HL-60/S4 (cell line): ENCODE data around the gene IFT43.

Source experiments
- in situ Hi-C: fragments of 300-500 bp; cut with MboI; formaldehyde crosslinking; loops from 2 replicates; pipeline ENCODE4 v1.14.3; 2022; ENCODE audit warnings: low sequenced_read_pairs

Gene IFT43

DNA sequence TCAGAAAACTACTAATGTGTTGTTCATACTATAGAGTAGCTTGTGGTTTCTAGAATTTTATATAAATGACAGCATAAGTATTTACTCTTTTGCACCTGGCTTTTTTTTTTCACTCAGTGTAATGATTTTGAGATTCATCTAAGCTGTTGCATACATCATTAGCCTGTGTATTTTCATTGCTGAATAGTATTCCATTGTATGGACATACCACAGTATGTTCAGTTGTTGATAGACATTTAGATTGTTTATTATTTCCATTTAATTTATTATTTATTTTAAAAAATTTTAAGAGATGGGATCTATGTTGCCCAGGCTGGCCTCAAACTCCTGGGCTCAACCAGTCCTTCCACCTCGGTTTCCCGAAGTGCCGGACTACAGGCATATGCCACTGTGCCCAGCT, 80.0 kb downstream of the IFT43 start:
- in situ Hi-C loops = loop anchor here (25.0 kb wide), 1 partner anchor 322 kb away; the partner anchor contains the start of gene ESRRB

DNA sequence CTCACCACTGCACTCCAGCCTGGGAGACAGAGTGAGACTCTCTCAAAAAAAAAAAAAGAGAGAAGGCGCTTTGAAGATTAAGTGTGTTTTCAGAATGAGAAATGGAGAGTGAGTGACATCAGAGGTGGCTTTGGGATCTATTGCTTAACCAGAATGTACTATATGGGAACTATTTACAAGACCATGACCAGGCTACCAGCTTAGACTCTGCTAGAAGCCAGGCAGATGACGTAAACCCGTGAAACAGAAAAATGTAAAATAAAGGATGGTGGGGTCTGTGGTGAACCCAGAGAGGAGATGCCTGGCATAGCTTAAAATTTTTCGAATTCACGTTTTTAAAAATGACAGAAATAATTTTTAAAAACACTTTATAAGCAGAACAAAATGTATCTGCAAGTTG, 82.0 kb downstream of the IFT43 start:
- in situ Hi-C loops = loop anchor here (25.0 kb wide), 1 partner anchor 320 kb away; the partner anchor contains the start of gene ESRRB

DNA sequence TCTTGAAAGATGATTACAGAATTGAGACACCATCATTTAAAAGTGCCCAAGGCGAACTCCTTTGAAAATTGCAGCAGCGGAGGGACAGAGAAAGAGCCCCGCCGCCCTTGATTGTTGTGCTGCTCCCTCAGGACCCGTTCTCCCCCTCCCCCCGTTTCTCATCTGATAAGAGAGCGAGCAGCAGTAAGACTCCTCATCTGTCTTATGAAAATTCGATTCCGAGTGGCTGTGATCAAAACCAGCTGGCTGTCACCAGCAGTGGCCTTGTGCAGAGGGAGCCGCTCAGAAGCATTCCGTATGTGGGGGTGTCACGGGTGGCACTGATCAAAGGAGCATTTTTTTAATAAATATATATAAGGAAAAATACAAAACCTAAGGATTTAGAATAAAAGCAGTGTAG, 88.2 kb downstream of the IFT43 start:
- in situ Hi-C loops = loop anchor here (25.0 kb wide), 1 partner anchor 314 kb away; the partner anchor contains the start of gene ESRRB

DNA sequence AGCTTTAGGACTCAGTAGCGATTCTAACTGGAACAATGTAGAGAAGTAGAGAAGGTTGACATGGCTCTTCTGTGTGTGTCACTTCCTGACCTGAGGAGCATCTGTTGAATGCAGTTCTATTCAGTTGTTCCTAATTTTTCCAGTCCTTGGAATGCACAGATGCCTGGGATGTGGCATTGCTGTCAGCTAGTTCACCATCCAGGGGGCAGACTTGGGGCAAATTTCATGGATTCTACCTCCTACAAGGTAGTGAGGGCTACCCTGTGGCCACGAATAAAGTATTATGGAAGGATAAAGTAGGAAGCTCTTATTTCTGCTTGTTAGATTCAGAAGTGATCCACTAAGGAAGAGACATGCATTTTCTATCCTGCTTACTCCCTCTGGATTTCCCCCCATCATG, 91.8 kb downstream of the IFT43 start:
- in situ Hi-C loops = no loop called here

DNA sequence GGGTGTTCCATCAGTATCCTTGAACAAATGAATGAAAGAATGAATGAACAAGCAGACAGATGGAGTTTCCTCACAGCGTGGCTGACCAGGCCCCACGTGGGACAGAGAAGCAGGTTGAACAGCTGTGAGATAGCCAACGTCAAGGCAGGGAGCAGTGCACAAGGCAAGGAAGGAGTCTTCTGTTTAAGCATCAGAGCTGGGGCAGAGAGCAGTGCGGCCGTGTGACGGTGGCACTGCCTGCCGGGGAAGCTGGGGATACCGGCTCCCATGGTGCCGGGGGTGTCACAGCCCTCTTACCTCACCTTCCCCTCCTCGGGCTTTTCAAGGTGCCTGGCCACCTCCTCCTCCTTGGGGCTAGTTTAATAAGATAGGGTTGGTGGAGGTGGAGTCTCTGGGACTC, 92.9 kb downstream of the IFT43 start:
- in situ Hi-C loops = no loop called here

DNA sequence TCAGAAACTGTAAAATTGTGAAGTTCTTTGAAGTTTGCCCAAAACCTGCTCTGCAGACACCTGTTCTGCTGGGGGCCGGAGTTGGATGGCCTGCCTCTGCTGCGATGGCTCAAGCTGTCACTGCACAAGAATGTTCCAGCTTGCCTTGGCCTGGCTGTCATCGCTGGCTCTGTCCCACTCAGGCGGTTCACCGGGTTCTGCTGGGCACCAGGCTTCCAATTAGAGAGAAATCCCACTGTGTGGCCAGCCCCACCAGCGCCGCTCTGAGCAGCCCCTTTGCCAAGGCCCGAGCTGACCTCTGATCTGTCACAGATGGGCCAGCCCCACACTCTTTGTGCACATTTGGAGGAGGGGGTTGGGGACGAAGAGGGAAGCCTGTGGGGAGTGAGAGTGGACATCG, 94.5 kb downstream of the IFT43 start:
- in situ Hi-C loops = no loop called here

DNA sequence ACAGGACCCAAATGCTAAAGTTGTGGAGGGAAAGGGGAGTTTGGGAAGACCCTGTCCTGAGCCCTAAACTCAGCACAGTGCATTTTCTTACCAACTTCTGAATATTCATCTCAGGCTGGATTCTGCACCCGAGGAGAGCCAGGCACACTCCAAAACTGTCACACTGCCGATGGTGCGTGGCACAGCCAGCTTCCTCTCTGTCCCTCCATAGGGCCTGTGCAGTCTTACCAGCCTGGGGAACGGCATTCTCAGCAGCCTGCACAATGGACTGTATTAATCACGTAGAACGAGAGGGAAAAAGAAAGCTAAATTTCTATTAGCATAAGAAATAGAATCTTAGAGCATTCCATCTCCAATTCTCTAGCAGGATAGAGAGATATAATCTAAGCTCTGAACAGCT, 94.9 kb downstream of the IFT43 start:
- in situ Hi-C loops = no loop called here

DNA sequence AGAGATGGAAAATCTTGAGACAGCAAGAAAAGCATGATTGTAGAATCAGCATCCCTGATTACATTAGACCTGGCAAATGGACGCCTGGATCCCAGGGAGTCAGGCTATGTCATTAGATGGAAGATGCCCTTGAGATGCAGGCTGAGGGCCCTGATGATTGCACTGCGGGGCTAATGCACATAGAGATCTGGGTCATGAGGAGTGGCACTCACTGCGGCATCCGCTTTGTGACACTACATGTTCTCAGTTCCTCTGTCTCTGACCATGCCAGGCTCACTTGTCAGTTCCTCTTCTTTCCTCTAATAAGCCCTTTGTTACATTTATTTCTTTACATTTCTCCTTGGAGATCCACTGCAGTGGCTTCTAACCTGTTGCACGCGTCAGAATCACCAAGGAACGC, 96.1 kb downstream of the IFT43 start:
- in situ Hi-C loops = no loop called here

GRCh38 chr14:76083796-76084765, 98.5 kb downstream of the IFT43 start:
- in situ Hi-C loops = no loop called here

DNA sequence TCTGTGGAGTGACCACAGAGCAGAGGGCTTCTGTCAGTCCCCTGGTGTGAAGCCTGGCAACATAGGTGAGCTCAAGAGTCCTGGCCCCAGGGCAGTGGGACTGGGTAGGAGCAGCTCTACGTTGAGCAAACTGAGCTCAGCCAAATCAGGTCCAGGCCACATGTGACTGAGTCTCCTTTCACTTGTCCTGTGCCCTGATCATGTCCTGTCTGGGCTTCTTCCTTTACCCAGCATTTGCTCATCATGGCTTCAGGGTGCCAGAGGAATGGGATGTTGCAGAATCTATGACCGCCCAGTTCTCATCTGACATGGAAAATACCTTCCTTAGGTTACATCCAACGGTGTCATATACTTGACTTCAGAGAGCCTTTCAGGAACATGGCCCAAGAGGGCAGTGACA, 99.8 kb downstream of the IFT43 start:
- in situ Hi-C loops = no loop called here

DNA sequence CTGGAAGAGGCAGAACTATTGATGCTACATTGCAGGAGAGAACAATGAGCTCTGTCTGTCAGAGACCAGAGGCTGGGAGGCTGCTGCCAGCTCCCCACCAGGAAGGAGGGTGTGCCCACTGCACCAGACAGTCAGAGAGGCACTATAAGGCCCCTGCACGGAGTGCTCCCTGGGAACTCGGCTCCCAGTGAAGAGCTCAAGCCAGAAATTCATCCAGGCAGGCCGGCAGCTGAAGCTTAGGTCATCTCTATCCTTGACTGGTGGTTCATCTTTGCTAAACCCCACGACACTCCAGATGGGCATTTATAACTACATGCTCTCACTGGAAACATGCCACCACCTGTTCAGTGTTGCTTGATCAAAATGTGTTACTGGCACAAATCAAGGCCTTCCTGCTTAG, 101.1 kb downstream of the IFT43 start:
- in situ Hi-C loops = no loop called here

GRCh38 chr14:76088326-76088725, 102.8 kb downstream of the IFT43 start:
- in situ Hi-C loops = no loop called here

- in situ Hi-C loops = no loop called here
Observed at GRCh38 chr14:76088771-76089571, 103.4 kb downstream of the IFT43 start.

DNA sequence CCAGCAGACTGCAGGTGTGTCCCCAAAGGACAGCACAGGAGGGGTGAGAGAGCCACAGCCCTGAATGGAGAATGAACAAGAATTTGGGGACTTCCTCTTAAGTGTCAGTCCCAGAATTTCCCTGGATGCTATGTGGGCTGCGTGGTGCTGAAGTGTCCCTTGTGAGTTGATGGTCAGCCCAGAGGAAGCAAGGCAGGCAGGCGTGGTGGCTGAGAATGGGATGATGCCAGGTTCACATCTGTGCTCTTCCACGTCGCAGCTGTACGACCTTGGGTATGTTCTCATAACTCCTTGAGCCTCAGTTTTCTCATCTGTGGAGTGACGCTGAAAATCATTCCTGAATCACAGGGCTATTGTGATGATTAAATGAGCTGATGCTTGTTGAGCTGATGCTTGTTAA, 104.0 kb downstream of the IFT43 start:
- in situ Hi-C loops = no loop called here

GRCh38 chr14:76090616-76091391, 105.2 kb downstream of the IFT43 start:
- in situ Hi-C loops = no loop called here

- in situ Hi-C loops = no loop called here
Observed at GRCh38 chr14:76093077-76093476, 107.5 kb downstream of the IFT43 start.

DNA sequence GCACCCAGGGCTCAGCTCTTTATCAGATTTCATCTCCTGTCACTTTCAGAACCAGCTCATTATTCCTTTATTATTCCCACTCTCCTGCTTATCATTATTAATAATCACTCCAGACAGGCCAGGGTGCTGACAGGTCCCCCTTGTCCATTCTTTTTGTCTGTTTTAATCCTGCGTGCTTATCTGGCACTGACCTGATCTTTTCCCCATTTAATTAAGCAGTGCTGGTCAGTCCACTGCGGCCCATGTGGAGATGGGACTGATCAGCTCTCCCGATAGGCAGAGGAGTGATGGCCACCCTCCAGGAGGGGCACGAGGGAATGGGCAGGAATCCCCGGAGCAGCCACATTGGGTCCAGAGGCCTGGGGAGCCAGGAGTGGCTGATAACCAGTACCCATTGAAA, 110.7 kb downstream of the IFT43 start:
- in situ Hi-C loops = no loop called here

DNA sequence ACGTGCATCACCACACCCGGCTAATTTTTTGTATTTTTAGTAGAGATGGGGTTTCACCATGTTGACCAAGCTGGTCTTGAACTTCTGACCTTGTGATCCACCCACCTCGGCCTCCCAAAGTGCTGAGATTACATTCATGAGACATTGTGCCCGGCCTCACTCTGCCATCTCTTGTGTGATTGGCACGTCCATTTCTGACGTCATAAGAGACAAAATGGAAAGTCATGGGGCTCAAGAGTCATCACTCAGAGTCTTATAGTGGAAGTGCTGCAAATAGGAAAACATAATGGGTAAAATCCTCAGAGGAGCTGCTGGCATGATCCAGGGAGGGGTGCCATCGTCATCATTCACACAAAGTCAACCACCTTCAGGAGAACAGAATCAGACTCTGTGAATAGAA, 112.0 kb downstream of the IFT43 start:
- in situ Hi-C loops = no loop called here

DNA sequence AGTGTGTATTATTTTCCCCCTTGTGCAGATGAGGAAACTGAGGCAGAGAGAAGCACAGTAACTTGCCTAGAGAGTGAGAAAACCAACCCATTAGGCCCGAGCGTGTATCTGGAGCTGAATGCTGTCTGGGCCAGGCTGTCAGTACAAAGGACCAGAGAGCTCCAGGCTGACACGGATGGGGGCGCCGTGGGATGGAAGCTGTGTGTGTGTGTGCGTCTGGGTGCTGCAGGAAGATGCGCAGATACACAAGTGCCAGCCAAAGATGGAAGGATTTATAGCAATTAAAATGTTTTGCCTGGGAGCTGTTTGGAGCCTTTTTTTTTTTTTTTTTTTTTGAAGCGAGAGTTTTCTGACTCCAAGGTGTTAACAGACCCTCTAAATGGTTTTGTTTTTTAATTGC, 112.5 kb downstream of the IFT43 start:
- in situ Hi-C loops = no loop called here

DNA sequence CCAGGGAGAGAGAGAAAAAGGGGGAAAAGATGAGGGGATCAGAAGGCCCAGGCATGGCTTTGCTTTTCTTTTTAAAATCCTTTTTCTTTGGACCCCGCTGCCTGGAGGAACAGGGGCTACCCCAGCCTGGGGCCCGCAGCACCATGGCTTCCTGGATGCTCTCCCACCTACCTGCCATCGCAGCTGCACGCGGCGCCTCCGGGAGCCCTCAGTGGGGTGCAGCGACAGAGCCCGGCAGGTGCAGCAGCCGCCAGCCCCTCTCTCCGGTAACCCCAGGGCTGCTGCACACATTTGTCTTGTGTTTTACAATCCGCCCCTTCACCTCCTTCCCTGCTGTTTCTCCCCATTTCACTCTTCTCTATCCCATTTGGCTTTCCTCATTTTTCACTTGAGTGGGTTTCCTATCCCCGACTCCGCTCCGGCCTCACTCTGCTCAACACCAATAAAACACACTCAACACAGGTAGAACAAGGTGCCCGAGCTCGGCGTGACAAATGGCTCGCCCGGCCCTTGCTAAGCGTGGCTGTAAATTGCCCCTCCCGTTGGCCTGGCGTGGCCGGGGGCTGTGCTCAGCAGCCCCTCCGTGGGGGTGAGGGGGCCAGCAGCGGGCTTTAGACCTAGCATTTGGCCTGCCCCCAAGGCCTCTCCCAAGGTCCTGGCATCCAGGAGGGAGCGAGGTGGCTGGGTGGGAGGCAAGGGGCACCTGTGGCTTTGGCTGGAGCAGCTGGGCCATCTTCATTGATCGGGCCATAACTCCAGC, 113.5 kb downstream of the IFT43 start:
- in situ Hi-C loops = no loop called here
